A549 treated with RU486 at 1 μM for 4 hours (cell line): Measurements from ENCODE around the gene LYPD1. TPM values are rescaled to one million over a fixed set of nuclear protein-coding genes. Genes with fewer than 3 reads are reported as not detected.

Experiments used
- total RNA-seq: library from RNA; stranded (reverse); fragments of 200-300 nt; extraction: Qiagen RNA extraction; gene quantifications from 5 replicates; pipeline ENCODE4 v1.2.3, GENCODE V29; 2022; ENCODE audit warnings: low read depth

LYPD1 gene, protein sequence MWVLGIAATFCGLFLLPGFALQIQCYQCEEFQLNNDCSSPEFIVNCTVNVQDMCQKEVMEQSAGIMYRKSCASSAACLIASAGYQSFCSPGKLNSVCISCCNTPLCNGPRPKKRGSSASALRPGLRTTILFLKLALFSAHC
- total RNA-seq = 12.7 to 20.4 TPM (median 15.6 TPM) in 5 replicates

DNA sequence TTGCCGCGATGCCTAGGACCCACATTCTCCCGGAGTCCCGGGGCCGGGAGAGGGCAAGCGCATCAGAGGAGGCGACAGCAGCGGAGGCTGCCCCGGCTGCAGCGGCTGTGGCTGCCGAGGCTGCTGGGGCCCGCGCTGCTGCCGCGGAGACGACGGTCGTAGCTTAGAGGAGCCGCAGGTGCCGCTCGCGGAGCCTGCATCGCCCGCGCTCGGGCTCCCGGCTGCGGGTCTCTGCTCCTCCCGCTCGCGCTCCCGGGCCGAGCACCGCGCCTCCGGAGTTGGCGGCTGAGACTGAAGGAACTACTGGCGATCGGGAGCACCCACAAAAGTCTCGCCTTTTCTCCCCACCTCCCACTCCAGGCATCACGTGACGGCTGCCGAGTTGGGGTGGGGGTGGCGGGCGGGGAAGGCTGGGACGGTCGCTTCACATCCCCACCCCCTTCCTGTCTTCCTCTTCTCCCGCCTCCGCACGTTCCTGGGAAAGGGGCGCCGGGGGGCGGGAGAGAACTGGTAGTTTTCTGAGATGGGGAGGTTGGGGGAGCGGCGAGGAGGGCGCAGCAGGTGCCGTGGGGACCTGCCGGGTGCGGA, at the start of gene LYPD1:
Gene LYPD1, minus strand, starts transcription at position 298 of the 588 bp plus-strand sequence. Its CDS starts 273 bp downstream, at position 25.

